NCI-H2171 (cell line): ENCODE data around the gene SSH3.

Experiments used
- DNase-seq: peaks from one replicate; lab custom pipeline; 2025; lab: John Stamatoyannopoulos, UW

The SSH3 gene

GRCh38 chr11:67349036-67349435 is 45.7 kb downstream of the SSH3 start:
- no peak for DNase-seq

- DNase-seq, result no peak
These were observed 46.1 kb downstream of the SSH3 start for GRCh38 chr11:67349457-67349856.

GRCh38 chr11:67349928-67350465 is 46.7 kb downstream of the SSH3 start:
- no peak for DNase-seq

GRCh38 chr11:67351275-67352005 is 48.1 kb downstream of the SSH3 start:
- peak; percentile 26 for DNase-seq

GRCh38 chr11:67352546-67353316 is 49.4 kb downstream of the SSH3 start:
- DNase-seq, result no peak

GRCh38 chr11:67353317-67354074 is 50.2 kb downstream of the SSH3 start, which contains the start of gene POLD4:
TSS of gene POLD4 (minus strand) at chr11:67353546. CDS start at chr11:67353399, 147 bp downstream.
- peak; percentile 87 for DNase-seq

- DNase-seq, result no peak
These were observed 51.0 kb downstream of the SSH3 start for GRCh38 chr11:67354075-67355022.

GRCh38 chr11:67355023-67355793 is 51.9 kb downstream of the SSH3 start:
- DNase-seq, result no peak

GRCh38 chr11:67355794-67356386 is 52.6 kb downstream of the SSH3 start:
- no peak for DNase-seq

- no peak for DNase-seq
These were observed 53.1 kb downstream of the SSH3 start for GRCh38 chr11:67356387-67356863.

- peak; percentile 23 for DNase-seq
These were observed 53.7 kb downstream of the SSH3 start for GRCh38 chr11:67356864-67357561.

- no peak for DNase-seq
These were observed 54.7 kb downstream of the SSH3 start for GRCh38 chr11:67357831-67358670.
